Hepatocyte (in vitro differentiated cells): ENCODE measurements around the gene GREM2. TPM values are rescaled to one million over a fixed set of nuclear protein-coding genes. Genes with fewer than 3 reads are reported as not detected.

Experiments used
- DNase-seq: peaks from one replicate; pipeline ENCODE4 v3.0.0-alpha.2; 2016; ENCODE audit warnings: low spot score
- H2AFZ ChIP-seq: fragments of 200-600 bp; sonication (generic); 2 replicates; pipeline ENCODE4 v1.6.0; 2016; ENCODE audit warnings: antibody characterized with exemption, mild to moderate bottlenecking
- H3K27ac ChIP-seq: fragments of 200-600 bp; sonication (generic); 2 replicates; pipeline ENCODE4 v1.5.1; 2016; ENCODE audit warnings: mild to moderate bottlenecking
- H3K27me3 ChIP-seq: fragments of 200-600 bp; sonication (generic); 2 replicates; pipeline ENCODE4 v1.6.1; 2016
- H3K36me3 ChIP-seq: fragments of 200-600 bp; sonication (generic); replicated peaks from 2 replicates; pipeline ENCODE4 v1.5.1; 2016; ENCODE audit warnings: low read depth; ENCODE audit not compliant: insufficient read depth
- H3K4me1 ChIP-seq: fragments of 200-600 bp; sonication (generic); 2 replicates; pipeline ENCODE4 v1.5.1; 2016; ENCODE audit warnings: mild to moderate bottlenecking, moderate library complexity; ENCODE audit not compliant: insufficient read depth
- H3K4me2 ChIP-seq: fragments of 200-600 bp; sonication (generic); 2 replicates; pipeline ENCODE4 v1.6.0; 2016
- H3K4me3 ChIP-seq: fragments of 200-600 bp; sonication (generic); 2 replicates; pipeline ENCODE4 v1.5.1; 2016; ENCODE audit warnings: mild to moderate bottlenecking
- H3K79me2 ChIP-seq: fragments of 200-600 bp; sonication (generic); 2 replicates; pipeline ENCODE4 v1.6.0; 2017; ENCODE audit warnings: mild to moderate bottlenecking
- H3K9me2 ChIP-seq: fragments of 200-600 bp; sonication (generic); replicated peaks from 2 replicates; pipeline ENCODE4 v1.6.0; 2017; ENCODE audit warnings: mild to moderate bottlenecking; ENCODE audit not compliant: insufficient read depth
- H3K9me3 ChIP-seq: fragments of 200-600 bp; sonication (generic); 2 replicates; pipeline ENCODE4 v1.5.1; 2016; ENCODE audit warnings: low read depth, mild to moderate bottlenecking
- H4K20me1 ChIP-seq: fragments of 200-600 bp; sonication (generic); 2 replicates; pipeline ENCODE4 v1.6.0; 2016; ENCODE audit warnings: mild to moderate bottlenecking; ENCODE audit not compliant: insufficient read depth, poor library complexity, severe bottlenecking
- EZH2 ChIP-seq: fragments of 200-600 bp; sonication (generic); IDR thresholded peaks from 2 replicates; pipeline ENCODE4 v1.6.1; 2016; ENCODE audit warnings: antibody characterized with exemption, mild to moderate bottlenecking, borderline replicate concordance
- EZH2phosphoT487 ChIP-seq: fragments of 200-600 bp; sonication (generic); IDR thresholded peaks from one replicate; pipeline ENCODE4 v1.6.1; 2018; ENCODE audit warnings: antibody characterized with exemption, mild to moderate bottlenecking, low read depth, moderate library complexity; ENCODE audit not compliant: unreplicated experiment, severe bottlenecking
- WGBS: methylation state at CpG from one replicate; pipeline ENCODE4 v1.1.6; 2016; ENCODE audit warnings: low lambda C conversion rate; ENCODE audit errors: missing lambda C conversion rate; 5-methylcytosine and 5-hydroxymethylcytosine counted together
- polyA plus RNA-seq: library from polyadenylated mRNA; unstranded; fragments of >200 nt; fragmentation: Nextera tagmentation; extraction: Ambion mirVana; gene quantifications from 2 replicates; pipeline ENCODE4 v1.2.1, GENCODE V29; 2016
- total RNA-seq: library from RNA; depleted of rRNA; stranded (reverse); fragments of >200 nt; gene quantifications from 2 replicates; pipeline ENCODE4 v1.2.3, GENCODE V29; 2014
- TF ChIP-seq, protein P1 (sequence below): fragments of 200-600 bp; sonication (generic); IDR thresholded peaks from 2 replicates; pipeline ENCODE4 v1.5.1; 2016; ENCODE audit warnings: antibody characterized with exemption, mild to moderate bottlenecking; ENCODE audit not compliant: poor library complexity

The GREM2 gene
- total and polyA plus RNA-seq, 2 experiments from 2014 or later = 3.3 to 5.6 TPM

DNA sequence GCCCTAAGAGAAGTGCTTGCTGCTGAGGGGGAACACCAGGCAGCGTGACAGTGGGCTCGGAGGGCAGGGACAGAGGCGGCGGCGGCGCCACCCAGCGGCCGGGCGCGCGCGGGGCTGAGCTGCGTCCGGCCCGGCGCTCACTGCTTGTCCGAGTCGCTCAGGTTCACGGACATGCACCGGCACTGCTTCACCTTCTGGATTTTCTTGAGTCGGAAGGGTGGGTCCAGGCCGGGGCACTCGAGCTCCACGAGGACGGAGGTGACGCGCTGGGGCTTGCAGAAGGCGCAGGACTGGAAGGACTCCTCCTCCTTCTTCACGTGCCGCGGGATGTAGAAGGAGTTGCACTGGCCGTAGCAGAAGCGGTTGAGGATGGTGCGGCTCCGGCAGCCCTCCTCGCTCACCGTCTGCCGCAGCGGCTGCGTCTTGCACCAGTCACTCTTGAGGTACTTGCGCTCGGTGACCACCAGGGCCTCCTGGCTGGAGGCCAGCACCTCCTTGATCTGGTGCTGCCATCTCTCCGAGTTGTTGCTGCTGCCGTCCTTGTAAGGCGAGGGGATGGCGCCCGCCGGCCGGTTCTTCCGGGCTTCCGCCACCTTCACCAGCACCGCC, 119.0 kb downstream of the GREM2 start:
- peak overlapping the region; percentile 33 for H3K4me3 ChIP-seq
- WGBS = 34% methylated on average over 52 of the region's 52 CpGs
- no peaks in the 10 kb centered on the region for H3K27me3 ChIP-seq
- H3K9me2 ChIP-seq = no peaks in the 10 kb centered on the region
- no peak overlapping the region for H3K27ac ChIP-seq
- peak; percentile 76 for DNase-seq
- no peaks in the 10 kb centered on the region for H4K20me1 ChIP-seq
- H3K36me3 ChIP-seq = no peaks in the 10 kb centered on the region
- no peaks in the 10 kb centered on the region for H3K9me3 ChIP-seq
- peak overlapping the region; percentile 88 for H3K4me2 ChIP-seq
- peak overlapping the region; percentile 94 for H2AFZ ChIP-seq
- TF ChIP-seq EZH2 = no peak
- TF ChIP-seq, protein P1, sequence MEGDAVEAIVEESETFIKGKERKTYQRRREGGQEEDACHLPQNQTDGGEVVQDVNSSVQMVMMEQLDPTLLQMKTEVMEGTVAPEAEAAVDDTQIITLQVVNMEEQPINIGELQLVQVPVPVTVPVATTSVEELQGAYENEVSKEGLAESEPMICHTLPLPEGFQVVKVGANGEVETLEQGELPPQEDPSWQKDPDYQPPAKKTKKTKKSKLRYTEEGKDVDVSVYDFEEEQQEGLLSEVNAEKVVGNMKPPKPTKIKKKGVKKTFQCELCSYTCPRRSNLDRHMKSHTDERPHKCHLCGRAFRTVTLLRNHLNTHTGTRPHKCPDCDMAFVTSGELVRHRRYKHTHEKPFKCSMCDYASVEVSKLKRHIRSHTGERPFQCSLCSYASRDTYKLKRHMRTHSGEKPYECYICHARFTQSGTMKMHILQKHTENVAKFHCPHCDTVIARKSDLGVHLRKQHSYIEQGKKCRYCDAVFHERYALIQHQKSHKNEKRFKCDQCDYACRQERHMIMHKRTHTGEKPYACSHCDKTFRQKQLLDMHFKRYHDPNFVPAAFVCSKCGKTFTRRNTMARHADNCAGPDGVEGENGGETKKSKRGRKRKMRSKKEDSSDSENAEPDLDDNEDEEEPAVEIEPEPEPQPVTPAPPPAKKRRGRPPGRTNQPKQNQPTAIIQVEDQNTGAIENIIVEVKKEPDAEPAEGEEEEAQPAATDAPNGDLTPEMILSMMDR = peak; percentile 32
- no peaks in the 10 kb centered on the region for H3K79me2 ChIP-seq
- no peaks in the 10 kb centered on the region for H3K4me1 ChIP-seq

DNA sequence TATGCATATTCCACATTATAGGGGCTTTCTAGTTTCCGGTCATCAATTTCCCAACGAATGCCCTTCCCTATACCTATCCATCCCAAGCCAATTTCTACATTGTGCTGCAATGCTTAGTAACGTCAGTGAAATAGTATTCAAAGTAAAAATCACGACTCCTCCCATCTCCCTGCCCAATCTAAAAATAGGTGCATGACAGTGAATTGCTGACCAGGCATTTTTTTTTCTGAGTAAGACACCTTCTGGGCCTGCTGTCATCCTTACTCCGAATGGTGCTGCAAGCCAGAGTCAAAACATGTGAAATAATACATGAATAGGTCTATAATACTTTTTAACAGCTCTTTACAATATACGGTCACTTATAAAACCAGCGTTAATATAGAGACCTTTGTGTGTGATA, 120.2 kb downstream of the GREM2 start:
- H3K4me3 ChIP-seq = no peak overlapping the region
- H4K20me1 ChIP-seq = no peaks in the 10 kb centered on the region
- DNase-seq = no peak
- H3K9me3 ChIP-seq = no peaks in the 10 kb centered on the region
- 88% methylated on average over 7 of the region's 7 CpGs for WGBS
- H3K36me3 ChIP-seq = no peaks in the 10 kb centered on the region
- no peak overlapping the region for H3K27ac ChIP-seq
- TF ChIP-seq EZH2phosphoT487 (no peak), EZH2 (no peak)
- TF ChIP-seq, protein P1 = no peak
- no peaks in the 10 kb centered on the region for H3K79me2 ChIP-seq
- H3K9me2 ChIP-seq = no peaks in the 10 kb centered on the region
- no peaks in the 10 kb centered on the region for H3K4me1 ChIP-seq
- no peak overlapping the region for H3K4me2 ChIP-seq
- H3K27me3 ChIP-seq = no peaks in the 10 kb centered on the region
- H2AFZ ChIP-seq = no peak overlapping the region

DNA sequence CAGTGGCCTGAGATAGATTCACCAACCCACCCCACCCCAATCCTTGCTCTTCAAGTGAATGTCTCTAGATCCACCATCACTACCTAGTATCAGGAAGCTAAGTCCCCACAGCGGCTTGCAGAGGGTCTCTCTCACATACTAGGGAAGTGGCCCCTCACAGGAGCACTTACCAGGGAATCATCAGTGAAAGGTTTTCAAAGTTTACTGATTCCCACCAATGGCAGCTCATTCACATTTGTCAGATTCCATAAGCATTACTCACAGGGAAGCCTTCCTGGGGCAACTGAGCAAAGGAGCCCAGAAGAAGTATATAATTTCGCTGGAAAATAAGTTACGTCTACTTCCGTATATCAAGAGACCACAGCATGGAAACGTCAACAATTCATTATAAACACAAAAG, 120.8 kb downstream of the GREM2 start:
- 70% methylated on average over 5 of the region's 5 CpGs for WGBS
- no peak overlapping the region for H3K4me2 ChIP-seq
- H3K27ac ChIP-seq = no peak overlapping the region
- no peaks in the 10 kb centered on the region for H3K79me2 ChIP-seq
- no peak overlapping the region for H3K4me3 ChIP-seq
- H3K4me1 ChIP-seq = no peaks in the 10 kb centered on the region
- TF ChIP-seq EZH2phosphoT487 = no peak
- no peak for TF ChIP-seq EZH2
- TF ChIP-seq, protein P1 = no peak
- no peaks in the 10 kb centered on the region for H3K36me3 ChIP-seq
- DNase-seq = no peak
- no peaks in the 10 kb centered on the region for H3K27me3 ChIP-seq
- no peaks in the 10 kb centered on the region for H4K20me1 ChIP-seq
- no peaks in the 10 kb centered on the region for H3K9me2 ChIP-seq
- no peaks in the 10 kb centered on the region for H3K9me3 ChIP-seq
- no peak overlapping the region for H2AFZ ChIP-seq

DNA sequence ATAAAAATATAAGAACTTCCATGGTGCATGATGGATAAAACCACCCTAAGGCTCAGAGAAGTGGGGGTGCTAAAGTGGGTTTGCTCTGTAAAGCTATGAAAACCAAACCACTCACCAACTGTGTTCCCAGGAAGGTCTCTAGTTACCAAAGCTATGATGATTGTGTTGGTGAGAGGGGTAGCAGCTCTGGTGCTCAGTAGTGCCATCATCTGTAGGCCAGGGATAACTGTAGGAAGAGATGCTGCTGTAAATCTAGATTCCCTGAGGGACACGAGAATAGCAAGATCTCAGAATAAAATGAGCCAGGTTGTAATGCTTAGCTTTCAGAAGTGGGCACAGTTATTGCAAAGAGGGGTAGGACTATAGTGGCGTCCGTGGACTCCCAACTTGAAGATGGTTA, 124.5 kb downstream of the GREM2 start:
- TF ChIP-seq EZH2 (no peak), EZH2phosphoT487 (no peak)
- TF ChIP-seq, protein P1 = no peak
- no peak overlapping the region for H2AFZ ChIP-seq
- H3K9me3 ChIP-seq = no peaks in the 10 kb centered on the region
- no peaks in the 10 kb centered on the region for H4K20me1 ChIP-seq
- H3K36me3 ChIP-seq = no peaks in the 10 kb centered on the region
- WGBS = 87% methylated on average over 3 of the region's 3 CpGs
- H3K4me3 ChIP-seq = no peak overlapping the region
- no peaks in the 10 kb centered on the region for H3K27me3 ChIP-seq
- DNase-seq = no peak
- H3K4me1 ChIP-seq = no peaks in the 10 kb centered on the region
- no peak overlapping the region for H3K27ac ChIP-seq
- no peaks in the 10 kb centered on the region for H3K9me2 ChIP-seq
- H3K79me2 ChIP-seq = no peaks in the 10 kb centered on the region
- H3K4me2 ChIP-seq = no peak overlapping the region
